BLaER1 (cell line): Measurements from ENCODE around the gene WHRN.

Experiments used
- H3K27ac ChIP-seq: shearing (Covaris generic); formaldehyde crosslinking; 2 replicates; pipeline ENCODE4 v1.8.1; 2022
- H3K27me3 ChIP-seq: shearing (Covaris generic); formaldehyde crosslinking; 2 replicates; pipeline ENCODE4 v1.8.1; 2022
- H3K36me3 ChIP-seq: shearing (Covaris generic); formaldehyde crosslinking; 2 replicates; pipeline ENCODE4 v1.8.1; 2022
- H3K4me1 ChIP-seq: shearing (Covaris generic); formaldehyde crosslinking; 2 replicates; pipeline ENCODE4 v1.8.1; 2022
- H3K4me2 ChIP-seq: shearing (Covaris generic); formaldehyde crosslinking; 2 replicates; pipeline ENCODE4 v1.8.1; 2022
- H3K4me3 ChIP-seq: shearing (Covaris generic); formaldehyde crosslinking; 2 replicates; pipeline ENCODE4 v1.8.1; 2022
- H3K9ac ChIP-seq: shearing (Covaris generic); formaldehyde crosslinking; 2 replicates; pipeline ENCODE4 v1.8.1; 2022
- H3K9me3 ChIP-seq: shearing (Covaris generic); formaldehyde crosslinking; 2 replicates; pipeline ENCODE4 v1.8.1; 2022
- H4K20me1 ChIP-seq: shearing (Covaris generic); formaldehyde crosslinking; 2 replicates; pipeline ENCODE4 v1.8.1; 2022
- Cebpa-rat ChIP-seq: shearing (Covaris generic); IDR thresholded peaks from 2 replicates; pipeline ENCODE4 v1.8.1; 2022

The WHRN gene

DNA sequence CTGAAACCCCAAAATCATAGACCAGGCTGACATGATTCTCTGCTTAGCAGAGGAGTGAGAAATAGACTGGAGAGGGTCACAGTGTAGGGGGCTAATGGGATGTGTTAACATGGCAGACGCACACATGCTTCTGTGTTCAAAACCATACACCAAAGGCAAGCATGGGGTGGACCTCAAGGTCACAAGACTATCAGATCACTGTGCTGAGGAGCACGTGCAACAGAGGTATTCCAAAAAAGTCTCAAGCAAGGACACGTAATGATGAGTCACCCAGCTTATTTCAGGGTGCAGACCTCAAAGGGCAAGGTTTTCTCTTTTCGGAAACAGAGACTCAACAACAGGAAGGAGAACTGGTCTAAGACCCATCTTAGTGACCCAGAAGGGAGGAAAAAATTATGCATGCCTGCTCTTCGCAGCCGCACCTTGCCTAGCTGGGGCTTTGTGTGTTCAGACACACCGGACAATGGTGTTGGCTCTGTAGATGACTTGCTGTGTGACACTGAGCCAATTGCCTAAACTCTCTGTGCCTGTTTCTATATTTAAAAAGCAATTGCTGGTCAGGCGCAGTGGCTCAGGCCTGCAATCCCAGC, 20.3 kb downstream of the WHRN start:
- no peak for TF ChIP-seq Cebpa-rat
- no peaks in the 10 kb centered on the region for H4K20me1 ChIP-seq
- no peak overlapping the region for H3K4me3 ChIP-seq
- no peaks in the 10 kb centered on the region for H3K9me3 ChIP-seq
- no peak overlapping the region; the same call in 1 of the 2 replicates for H3K4me2 ChIP-seq
- H3K27me3 ChIP-seq: no peaks in the 10 kb centered on the region
- H3K27ac ChIP-seq: no peak overlapping the region
- H3K4me1 ChIP-seq: peaks cover 11% of the 10 kb centered on the region
- H3K36me3 ChIP-seq: no peaks in the 10 kb centered on the region
- no peak overlapping the region for H3K9ac ChIP-seq

DNA sequence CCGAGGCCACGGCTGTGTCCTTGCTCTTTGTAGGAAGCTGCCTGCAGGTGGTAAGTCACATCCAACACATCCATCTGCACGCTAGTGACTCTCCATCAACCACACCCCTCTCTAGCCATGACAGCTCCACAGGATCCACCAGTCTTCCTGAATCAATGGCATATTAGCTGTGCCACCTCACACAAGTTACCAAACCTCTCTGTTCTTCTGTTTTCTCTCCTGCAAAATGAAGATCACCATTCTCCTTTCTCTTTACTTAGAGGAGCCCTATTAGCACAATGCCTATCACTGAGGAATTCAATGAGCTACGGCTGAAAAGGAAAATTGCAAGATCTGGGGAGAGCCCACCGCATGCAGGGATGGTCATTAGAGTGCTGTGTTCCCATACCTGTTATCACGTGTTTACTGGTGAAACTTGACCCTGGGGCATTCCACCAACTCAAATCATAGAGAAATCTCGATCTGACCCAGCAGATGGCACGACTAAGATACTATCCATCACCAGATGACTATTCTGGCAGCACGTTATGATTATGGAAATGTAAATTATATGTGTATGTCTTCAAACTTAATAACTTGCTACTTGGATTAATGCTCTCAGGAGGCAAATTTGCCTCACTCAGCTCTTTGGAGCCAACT, 20.9 kb downstream of the WHRN start:
- H3K4me2 ChIP-seq: no peak overlapping the region

DNA sequence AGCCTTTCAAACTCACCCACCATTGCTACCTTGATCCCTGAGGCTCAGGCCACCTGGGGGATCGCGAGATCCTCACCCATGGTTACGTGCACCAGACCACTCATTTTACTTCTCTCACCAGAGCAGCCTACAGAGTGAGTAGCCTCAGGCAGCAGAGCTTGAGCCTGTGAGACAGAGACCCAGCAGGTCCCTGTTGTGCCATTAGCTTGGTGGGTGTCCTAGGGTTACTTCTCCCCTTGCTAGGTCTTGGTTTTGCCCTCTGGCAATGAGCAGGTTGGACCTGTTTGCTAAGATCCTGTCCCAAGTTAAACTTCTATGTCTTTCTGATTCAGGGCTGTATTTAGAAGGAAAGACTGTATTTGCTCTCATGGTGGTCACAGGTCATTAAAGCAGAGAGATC, 21.8 kb downstream of the WHRN start:
- Histone ChIP-seq H3K27ac (no peak overlapping the region), H4K20me1 (no peaks in the 10 kb centered on the region), H3K9me3 (no peaks in the 10 kb centered on the region), H3K9ac (no peak overlapping the region), H3K4me3 (no peak overlapping the region), H3K36me3 (no peaks in the 10 kb centered on the region), H3K27me3 (no peaks in the 10 kb centered on the region), H3K4me1 (peaks cover 11% of the 10 kb centered on the region), H3K4me2 (no peak overlapping the region)
- TF ChIP-seq Cebpa-rat: no peak

More for the DNA sequence above, 20.9 kb downstream of the WHRN start:
- no peaks in the 10 kb centered on the region for H4K20me1 ChIP-seq
- H3K9me3 ChIP-seq: no peaks in the 10 kb centered on the region
- H3K27me3 ChIP-seq: no peaks in the 10 kb centered on the region
- no peak overlapping the region for H3K27ac ChIP-seq
- no peaks in the 10 kb centered on the region for H3K36me3 ChIP-seq
- peaks cover 11% of the 10 kb centered on the region for H3K4me1 ChIP-seq
- H3K9ac ChIP-seq: no peak overlapping the region
- no peak overlapping the region for H3K4me3 ChIP-seq
- TF ChIP-seq Cebpa-rat: no peak

DNA sequence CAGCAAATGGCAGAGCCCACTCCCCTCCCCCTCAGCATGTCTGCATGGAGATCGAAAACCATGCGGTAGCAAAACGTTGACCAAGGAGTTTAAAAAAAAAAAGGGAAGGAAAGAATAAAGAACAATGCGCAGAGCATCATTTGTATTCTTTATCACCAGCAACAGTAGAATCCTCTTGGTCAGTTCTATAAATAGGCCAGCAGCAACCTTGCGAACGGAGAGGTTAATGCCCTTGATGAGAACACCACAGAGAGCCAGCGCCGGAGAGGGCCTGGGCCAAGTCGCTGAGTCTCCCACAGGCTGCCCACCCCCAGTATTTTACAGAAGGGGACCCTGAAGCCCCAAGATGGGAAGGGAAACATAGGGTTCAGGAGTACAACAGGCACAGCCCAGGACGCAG, 22.7 kb downstream of the WHRN start:
- Histone ChIP-seq H3K4me3 (no peak overlapping the region), H3K9ac (no peak overlapping the region), H3K4me1 (peaks cover 9% of the 10 kb centered on the region), H3K4me2 (no peak overlapping the region), H3K36me3 (no peaks in the 10 kb centered on the region), H4K20me1 (no peaks in the 10 kb centered on the region), H3K27ac (no peak overlapping the region), H3K27me3 (no peaks in the 10 kb centered on the region), H3K9me3 (no peaks in the 10 kb centered on the region)
- TF ChIP-seq Cebpa-rat: no peak

DNA sequence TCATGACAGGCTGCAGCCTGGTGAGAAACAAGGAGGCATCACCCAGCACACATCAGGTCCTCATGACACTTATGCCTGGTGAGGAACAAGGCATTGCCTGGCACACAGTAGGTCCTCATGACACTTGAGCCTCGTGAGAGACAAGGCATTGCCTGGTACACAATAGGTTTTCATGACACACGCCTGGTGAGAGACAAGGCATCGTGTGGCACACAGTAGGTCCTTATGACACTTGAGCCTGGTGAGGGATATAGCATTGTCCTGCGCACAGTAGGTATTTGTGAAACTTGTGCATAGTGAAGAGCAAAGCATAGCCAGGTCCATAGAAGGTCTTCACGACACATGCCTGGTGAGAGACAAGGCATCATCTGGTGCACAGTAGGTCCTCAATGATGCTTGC, 23.5 kb downstream of the WHRN start:
- Histone ChIP-seq H3K27ac (no peak overlapping the region), H3K4me3 (no peak overlapping the region), H3K9me3 (no peaks in the 10 kb centered on the region), H3K4me1 (peaks cover 5% of the 10 kb centered on the region; the same call in 1 of the 2 replicates), H3K36me3 (no peaks in the 10 kb centered on the region), H3K9ac (no peak overlapping the region), H3K27me3 (no peaks in the 10 kb centered on the region), H4K20me1 (no peaks in the 10 kb centered on the region), H3K4me2 (no peak overlapping the region)
- no peak for TF ChIP-seq Cebpa-rat

DNA sequence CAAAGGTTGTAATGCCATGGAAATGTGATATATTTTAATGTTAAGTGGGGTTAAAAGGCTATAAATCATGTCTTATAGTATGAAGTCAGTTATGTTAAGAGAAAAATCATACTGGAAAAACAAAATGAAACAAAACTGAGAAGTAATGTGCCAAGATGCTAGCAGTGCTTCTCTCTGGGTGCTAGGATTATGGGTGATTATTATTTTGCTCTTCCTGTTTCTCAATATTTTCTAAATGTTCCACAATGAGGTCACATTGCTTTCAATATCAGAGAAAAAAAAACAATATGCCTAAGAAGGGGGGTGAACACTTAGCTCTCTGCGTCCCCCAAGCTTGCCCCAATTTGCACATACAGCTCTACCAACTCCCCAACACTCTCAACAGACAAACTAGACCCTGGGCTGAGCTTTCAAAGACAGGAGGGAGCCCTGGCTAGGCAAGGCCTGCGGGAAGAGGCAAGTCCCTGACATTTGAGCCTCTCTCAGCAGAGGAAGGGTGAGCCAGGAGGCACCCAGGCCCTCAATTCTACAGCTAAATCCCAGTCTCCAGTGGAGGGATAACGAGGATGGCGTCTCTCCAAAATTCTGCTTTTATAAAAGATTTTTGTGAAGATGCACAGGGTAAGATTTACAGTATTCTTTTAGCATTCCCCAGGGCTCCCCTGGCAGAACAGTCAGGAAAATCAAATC, 24.4 kb downstream of the WHRN start:
- H3K9ac ChIP-seq: no peak overlapping the region
- no peak overlapping the region for H3K4me3 ChIP-seq
- no peaks in the 10 kb centered on the region for H4K20me1 ChIP-seq
- H3K27me3 ChIP-seq: no peaks in the 10 kb centered on the region
- TF ChIP-seq Cebpa-rat: no peak
- H3K9me3 ChIP-seq: no peaks in the 10 kb centered on the region
- no peaks in the 10 kb centered on the region for H3K36me3 ChIP-seq
- H3K4me1 ChIP-seq: peaks cover 5% of the 10 kb centered on the region; the same call in 1 of the 2 replicates
- no peak overlapping the region for H3K4me2 ChIP-seq
- no peak overlapping the region for H3K27ac ChIP-seq

DNA sequence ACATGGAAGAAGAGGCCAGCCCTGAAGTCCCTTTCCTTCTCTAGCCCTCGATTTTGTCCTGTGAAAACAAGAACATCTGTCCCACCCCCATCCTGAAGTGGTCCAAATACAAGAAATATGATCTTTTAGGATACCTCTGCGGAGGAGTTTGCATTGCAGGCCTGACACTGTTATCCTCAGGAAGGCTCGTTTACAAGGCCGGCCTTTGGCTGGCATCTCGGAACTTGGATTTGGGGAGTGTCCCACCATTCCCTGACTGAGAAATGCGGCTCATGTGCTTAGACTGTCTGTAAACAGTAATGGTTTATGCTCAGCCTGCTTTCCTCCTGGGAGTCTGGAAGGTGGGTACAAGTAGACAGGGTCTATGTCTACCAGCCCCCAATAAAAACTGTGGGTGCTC, 26.4 kb downstream of the WHRN start:
- Histone ChIP-seq H3K4me3 (no peak overlapping the region), H3K4me1 (peaks cover 8% of the 10 kb centered on the region), H3K36me3 (no peaks in the 10 kb centered on the region), H4K20me1 (no peaks in the 10 kb centered on the region), H3K4me2 (no peak overlapping the region), H3K27me3 (no peaks in the 10 kb centered on the region), H3K27ac (no peak overlapping the region), H3K9ac (no peak overlapping the region), H3K9me3 (no peaks in the 10 kb centered on the region)
- TF ChIP-seq Cebpa-rat: no peak

DNA sequence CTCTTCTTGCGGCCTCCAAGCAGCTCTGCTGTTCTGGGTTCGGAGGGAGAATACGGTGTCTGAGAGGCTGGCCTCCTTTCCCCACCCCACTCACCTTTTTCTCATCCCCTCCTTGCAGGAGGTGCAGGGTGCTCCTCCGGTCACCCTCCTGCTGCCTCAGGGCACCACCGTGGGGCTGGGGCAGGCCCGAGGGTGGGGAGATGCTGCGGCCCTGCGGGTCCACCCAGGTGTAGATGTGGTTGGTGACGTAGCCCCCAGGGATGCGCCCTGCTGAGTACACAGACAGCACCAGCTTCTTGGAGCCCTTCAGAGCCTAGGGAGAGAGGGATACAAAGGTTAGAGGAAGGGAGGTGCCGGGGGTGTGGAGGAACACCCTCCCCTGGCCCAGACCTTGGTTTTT, 26.8 kb downstream of the WHRN start:
- Histone ChIP-seq H3K4me3 (no peak overlapping the region), H3K9ac (no peak overlapping the region), H4K20me1 (no peaks in the 10 kb centered on the region), H3K4me2 (no peak overlapping the region), H3K27me3 (no peaks in the 10 kb centered on the region), H3K36me3 (no peaks in the 10 kb centered on the region), H3K27ac (no peak overlapping the region), H3K9me3 (no peaks in the 10 kb centered on the region), H3K4me1 (peaks cover 8% of the 10 kb centered on the region)
- TF ChIP-seq Cebpa-rat: no peak

DNA sequence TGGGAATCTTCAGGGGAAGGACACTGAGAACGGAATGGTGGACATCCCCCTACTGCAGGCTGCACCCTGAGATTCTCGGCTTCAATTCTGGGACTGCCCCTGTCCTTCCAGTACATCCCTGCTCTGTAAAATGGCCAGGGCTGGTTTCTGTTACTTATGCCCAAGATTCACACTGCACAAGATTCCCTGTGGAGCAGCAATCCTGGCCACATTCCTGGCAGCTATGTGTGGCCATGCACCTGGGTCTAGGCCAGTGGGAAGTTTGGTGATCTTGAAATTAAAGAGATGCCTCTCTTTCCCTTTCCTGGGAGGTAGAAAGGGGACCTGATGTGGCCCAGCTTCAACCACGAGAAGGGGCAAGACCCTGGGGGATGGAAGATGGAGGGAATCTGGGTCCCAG, 27.6 kb downstream of the WHRN start:
- Histone ChIP-seq H3K9me3 (no peaks in the 10 kb centered on the region), H3K4me3 (no peak overlapping the region), H3K27me3 (no peaks in the 10 kb centered on the region), H3K36me3 (no peaks in the 10 kb centered on the region), H3K27ac (no peak overlapping the region), H3K4me2 (no peak overlapping the region), H4K20me1 (no peaks in the 10 kb centered on the region), H3K9ac (no peak overlapping the region), H3K4me1 (peaks cover 8% of the 10 kb centered on the region)
- TF ChIP-seq Cebpa-rat: no peak

DNA sequence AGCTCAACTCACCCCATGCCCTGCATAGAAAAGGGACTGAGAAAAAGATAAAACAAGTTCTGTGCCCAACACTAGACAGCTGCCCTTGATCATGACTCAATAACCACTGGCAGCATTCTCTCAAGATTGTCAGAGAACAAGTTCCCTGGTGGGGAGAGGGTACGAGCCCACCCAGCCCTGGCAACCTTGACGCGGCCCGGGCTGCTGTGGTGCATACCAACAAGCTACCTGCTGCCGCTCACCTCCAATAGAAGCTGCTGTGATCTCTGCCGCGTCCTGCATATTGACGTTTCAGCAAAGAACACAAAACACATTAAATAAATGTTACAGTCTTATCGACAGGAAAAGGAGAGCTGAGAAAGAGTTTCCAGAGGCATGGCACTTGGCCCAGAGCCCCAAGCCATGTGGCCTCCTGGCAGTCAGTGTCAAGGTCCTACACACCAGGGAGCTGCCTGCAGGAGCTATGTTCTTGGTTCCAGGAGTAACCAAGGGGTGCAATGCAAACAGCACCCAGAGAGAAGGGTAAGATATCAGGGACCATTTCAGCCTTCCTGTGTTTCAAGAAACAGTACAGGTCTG, 28.3 kb downstream of the WHRN start:
- no peaks in the 10 kb centered on the region for H3K36me3 ChIP-seq
- no peak for TF ChIP-seq Cebpa-rat
- no peaks in the 10 kb centered on the region for H3K27me3 ChIP-seq
- H3K4me3 ChIP-seq: no peak overlapping the region
- H3K9me3 ChIP-seq: no peaks in the 10 kb centered on the region
- peaks cover 8% of the 10 kb centered on the region for H3K4me1 ChIP-seq
- no peak overlapping the region for H3K4me2 ChIP-seq
- no peak overlapping the region for H3K27ac ChIP-seq
- H3K9ac ChIP-seq: no peak overlapping the region
- H4K20me1 ChIP-seq: no peaks in the 10 kb centered on the region
